Measurements from ENCODE around the gene WWP2.

DNA sequence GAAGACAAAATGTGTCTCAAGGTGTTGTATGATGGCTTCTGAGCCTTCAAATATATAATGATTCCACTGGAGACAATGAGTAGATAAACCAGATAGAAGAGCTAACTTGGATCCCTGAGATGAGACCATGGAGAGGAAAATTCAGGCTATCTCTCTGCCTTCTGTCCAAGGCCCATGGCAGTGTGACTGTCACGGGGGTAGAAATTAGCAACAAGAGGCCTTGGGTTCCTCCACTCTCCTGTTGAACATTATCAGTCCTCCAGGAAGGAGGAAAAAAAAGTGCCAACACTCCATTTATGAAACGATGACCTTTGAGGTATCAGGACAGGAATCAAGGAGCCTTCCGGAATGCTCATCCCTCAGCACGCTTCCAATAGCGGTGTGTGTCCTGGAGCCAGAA, 75.2 kb downstream of the WWP2 start:
- TF ChIP-seq, protein P1, sequence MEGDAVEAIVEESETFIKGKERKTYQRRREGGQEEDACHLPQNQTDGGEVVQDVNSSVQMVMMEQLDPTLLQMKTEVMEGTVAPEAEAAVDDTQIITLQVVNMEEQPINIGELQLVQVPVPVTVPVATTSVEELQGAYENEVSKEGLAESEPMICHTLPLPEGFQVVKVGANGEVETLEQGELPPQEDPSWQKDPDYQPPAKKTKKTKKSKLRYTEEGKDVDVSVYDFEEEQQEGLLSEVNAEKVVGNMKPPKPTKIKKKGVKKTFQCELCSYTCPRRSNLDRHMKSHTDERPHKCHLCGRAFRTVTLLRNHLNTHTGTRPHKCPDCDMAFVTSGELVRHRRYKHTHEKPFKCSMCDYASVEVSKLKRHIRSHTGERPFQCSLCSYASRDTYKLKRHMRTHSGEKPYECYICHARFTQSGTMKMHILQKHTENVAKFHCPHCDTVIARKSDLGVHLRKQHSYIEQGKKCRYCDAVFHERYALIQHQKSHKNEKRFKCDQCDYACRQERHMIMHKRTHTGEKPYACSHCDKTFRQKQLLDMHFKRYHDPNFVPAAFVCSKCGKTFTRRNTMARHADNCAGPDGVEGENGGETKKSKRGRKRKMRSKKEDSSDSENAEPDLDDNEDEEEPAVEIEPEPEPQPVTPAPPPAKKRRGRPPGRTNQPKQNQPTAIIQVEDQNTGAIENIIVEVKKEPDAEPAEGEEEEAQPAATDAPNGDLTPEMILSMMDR (conservative IDR thresholded peaks at IDR 0.05; ENCODE audit: low read length) = no peak
- no peak for TF ChIP-seq EZH2phosphoT487 (IDR thresholded peaks at IDR 0.05; ENCODE audit: borderline replicate concordance, low read depth, low read length)

Data from OCI-LY7 (cell line).